ENCODE data around the gene PTTG1IP. TPM values are rescaled to one million over a fixed set of nuclear protein-coding genes. Genes with fewer than 3 reads are reported as not detected.

PTTG1IP gene
- total and polyA plus RNA-seq, 3 experiments from 2014 or later = 48.2 to 69.8 (median 50.8) TPM

DNA sequence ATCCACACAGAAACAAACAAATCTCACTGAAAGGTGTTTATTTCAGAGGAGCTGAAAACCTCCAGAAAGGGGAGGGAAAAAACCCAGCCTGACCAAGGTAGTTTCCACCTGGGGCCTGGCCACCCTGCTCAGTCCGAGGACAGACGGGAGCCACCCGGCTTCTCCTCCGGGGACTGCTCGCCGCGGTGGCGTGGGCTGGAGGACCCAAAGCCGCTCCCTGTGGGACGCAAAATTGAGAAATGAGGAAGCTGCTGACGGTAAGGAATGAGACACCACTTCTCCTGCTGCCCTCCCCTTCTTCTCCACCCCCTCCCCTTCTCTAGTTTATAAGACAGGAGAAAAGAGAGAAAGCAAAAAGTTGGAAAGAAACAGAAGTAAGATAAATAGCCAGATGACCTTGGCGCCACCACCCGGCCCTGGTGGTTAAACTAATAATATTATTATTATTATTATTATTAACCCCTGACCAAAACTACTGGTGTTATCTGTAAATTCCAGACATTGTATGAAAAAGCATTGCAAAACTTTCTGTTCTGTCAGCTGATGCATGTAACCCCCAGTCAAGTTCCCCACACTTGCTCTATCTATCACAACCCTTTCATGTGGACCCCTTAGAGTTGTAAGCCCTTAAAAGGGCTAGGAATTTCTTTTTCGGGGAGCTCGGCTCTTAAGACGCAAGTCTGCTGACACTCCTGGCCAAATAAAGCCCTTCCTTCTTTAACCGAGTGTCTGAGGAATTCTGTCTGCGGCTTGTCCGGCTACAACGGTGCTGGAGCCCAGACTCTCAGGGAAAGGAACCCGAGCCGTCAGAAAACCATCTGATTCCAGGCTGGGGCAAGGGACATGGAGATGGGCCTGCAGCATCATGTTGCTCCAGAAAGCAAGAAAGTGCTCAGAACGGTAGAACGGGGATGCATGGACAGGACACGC, 34.7 kb upstream of the PTTG1IP start:
- DNase-seq = no peak
- Mint-ChIP-seq H3K4me3 (no peak overlapping the region), H3K9me3 (no peaks in the 10 kb centered on the region), H3K4me1 (peaks cover 39 to 58% (median 46%) of the 10 kb centered on the region in 3 donors), H3K27me3 (no peaks in the 10 kb centered on the region), H3K27ac (peak overlapping the region in 7 of 8 donors; percentile 11 to 77 (median 72)), H3K36me3 (peaks cover 10 to 57% (median 16%) of the 10 kb centered on the region in 3 donors)
- peaks cover 68% of the 10 kb centered on the region for H3K4me1 ChIP-seq (ENCODE audit: insufficient read depth, low read length)
- no peaks in the 10 kb centered on the region for H3K27me3 ChIP-seq (ENCODE audit: insufficient read depth, low read length, poor library complexity, severe bottlenecking)
- ChIA-PET CTCF (interaction anchor here (0.9 to 2.0 kb wide), 3 partner anchors 11 to 24 kb away, joined by 4 to 6 read pairs (median 6); no protein-coding TSS in a partner anchor), POLR2A (interaction anchor here (0.9 kb wide), 2 partner anchors 11 to 34 kb away, joined by 3 to 4 read pairs; partner anchors contain the start of gene PTTG1IP)
- H3K36me3 ChIP-seq (ENCODE audit: insufficient read depth, low read length) = peaks cover 44% of the 10 kb centered on the region
- no peaks in the 10 kb centered on the region for H3K9me3 ChIP-seq (ENCODE audit: low read length)
- peak overlapping the region; percentile 18 for H3K27ac ChIP-seq (ENCODE audit: low read depth, low read length)
- no peak overlapping the region for H3K4me3 ChIP-seq (ENCODE audit: low read length)

DNA sequence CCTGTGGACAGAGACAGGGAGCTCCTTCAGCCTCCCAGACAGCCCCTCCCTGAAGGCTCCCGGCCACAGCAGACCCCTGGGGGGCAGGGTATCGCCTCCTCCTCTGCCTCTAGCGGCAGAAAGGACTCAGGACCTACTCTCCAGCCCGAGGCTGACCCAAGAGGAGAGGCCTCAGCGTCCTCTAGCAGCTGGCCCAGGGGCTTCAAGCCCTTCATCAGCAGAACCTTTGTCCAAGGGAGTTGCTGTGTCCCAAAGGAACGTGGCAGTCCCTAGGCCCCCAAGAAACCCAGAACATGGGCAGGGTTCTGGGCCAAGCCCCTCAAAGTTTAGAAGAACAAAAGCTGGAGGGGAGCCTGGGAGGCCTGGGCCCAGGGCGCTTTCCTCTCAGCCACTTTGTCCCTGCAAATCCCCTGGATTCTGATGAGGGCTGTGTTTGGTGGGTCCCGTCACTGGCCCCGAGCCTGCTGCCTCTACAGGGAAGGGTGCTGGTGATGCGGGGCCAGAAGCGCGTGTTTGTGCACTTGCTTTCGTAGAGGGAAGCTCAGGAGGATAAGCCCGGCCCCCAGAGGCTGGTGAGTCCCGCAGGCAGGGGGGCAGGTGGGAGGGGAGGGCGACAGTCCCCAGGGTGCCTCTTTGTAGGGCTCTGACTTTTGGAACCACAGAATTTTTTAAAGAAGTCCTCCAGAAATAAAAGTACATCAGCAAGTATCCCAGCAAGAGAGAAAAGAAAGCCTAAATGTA, 33.9 kb upstream of the PTTG1IP start:
- no peaks in the 10 kb centered on the region for H3K27me3 ChIP-seq (ENCODE audit: insufficient read depth, low read length, poor library complexity, severe bottlenecking)
- Mint-ChIP-seq H3K27ac (peak overlapping the region in 2 of 8 donors; percentile 23 to 46), H3K9me3 (no peaks in the 10 kb centered on the region), H3K36me3 (peaks cover 17 to 65% (median 22%) of the 10 kb centered on the region in 3 donors), H3K4me1 (peaks cover 35 to 57% (median 49%) of the 10 kb centered on the region in 3 donors), H3K27me3 (no peaks in the 10 kb centered on the region), H3K4me3 (no peak overlapping the region)
- H3K36me3 ChIP-seq (ENCODE audit: insufficient read depth, low read length) = peaks cover 52% of the 10 kb centered on the region
- ChIA-PET CTCF (interaction anchor here (0.8 to 2.0 kb wide), 4 partner anchors 11 to 25 kb away, joined by 3 to 6 read pairs (median 5); no protein-coding TSS in a partner anchor), POLR2A (interaction anchor here (0.9 kb wide), 1 partner anchor 33 kb away, joined by 4 read pairs; the partner anchor contains the start of gene PTTG1IP)
- no peak overlapping the region for H3K4me3 ChIP-seq (ENCODE audit: low read length)
- peaks cover 60% of the 10 kb centered on the region for H3K4me1 ChIP-seq (ENCODE audit: insufficient read depth, low read length)
- no peaks in the 10 kb centered on the region for H3K9me3 ChIP-seq (ENCODE audit: low read length)
- peak overlapping the region; percentile 18 for H3K27ac ChIP-seq (ENCODE audit: low read depth, low read length)
- peak in 1 of 5 donors; percentile 36 for DNase-seq

DNA sequence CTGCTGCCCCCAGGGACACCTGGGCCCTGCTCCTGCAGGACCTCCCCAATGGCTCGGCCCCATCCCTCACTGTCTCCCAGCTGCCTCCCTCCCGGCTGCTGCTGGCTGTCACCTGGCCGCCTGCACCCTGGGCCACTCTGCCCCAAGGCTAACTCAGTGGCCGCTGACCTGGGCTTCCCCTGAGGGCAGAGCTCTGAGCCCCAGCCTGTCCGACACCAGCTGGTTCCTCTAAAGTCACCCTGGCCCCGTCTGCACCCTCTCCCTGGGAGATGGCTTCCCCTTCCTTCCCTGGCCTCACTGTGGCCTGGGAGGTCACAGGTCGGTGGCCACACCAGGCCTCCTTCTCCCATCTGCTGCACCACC, 32.2 kb upstream of the PTTG1IP start:
- H3K27me3 ChIP-seq (ENCODE audit: insufficient read depth, low read length, poor library complexity, severe bottlenecking) = no peaks in the 10 kb centered on the region
- ChIA-PET CTCF (interaction anchor here (1.0 kb wide), 1 partner anchor 8 kb away, joined by 4 read pairs; no protein-coding TSS in a partner anchor), POLR2A (interaction anchor here (0.6 to 1.2 kb wide), 3 partner anchors 9 to 21 kb away, joined by 3 read pairs; no protein-coding TSS in a partner anchor)
- H3K36me3 ChIP-seq (ENCODE audit: insufficient read depth, low read length) = peaks cover 69% of the 10 kb centered on the region
- Mint-ChIP-seq H3K36me3 (peaks cover 24 to 78% (median 29%) of the 10 kb centered on the region in 3 donors), H3K4me3 (no peak overlapping the region), H3K9me3 (no peaks in the 10 kb centered on the region), H3K4me1 (peaks cover 20 to 47% (median 35%) of the 10 kb centered on the region in 3 donors), H3K27ac (peak overlapping the region in 2 of 8 donors; percentile 43 to 86), H3K27me3 (no peaks in the 10 kb centered on the region)
- peaks cover 43% of the 10 kb centered on the region for H3K4me1 ChIP-seq (ENCODE audit: insufficient read depth, low read length)
- no peak overlapping the region for H3K27ac ChIP-seq (ENCODE audit: low read depth, low read length)
- H3K9me3 ChIP-seq (ENCODE audit: low read length) = no peaks in the 10 kb centered on the region
- no peak for DNase-seq
- H3K4me3 ChIP-seq (ENCODE audit: low read length) = no peak overlapping the region

DNA sequence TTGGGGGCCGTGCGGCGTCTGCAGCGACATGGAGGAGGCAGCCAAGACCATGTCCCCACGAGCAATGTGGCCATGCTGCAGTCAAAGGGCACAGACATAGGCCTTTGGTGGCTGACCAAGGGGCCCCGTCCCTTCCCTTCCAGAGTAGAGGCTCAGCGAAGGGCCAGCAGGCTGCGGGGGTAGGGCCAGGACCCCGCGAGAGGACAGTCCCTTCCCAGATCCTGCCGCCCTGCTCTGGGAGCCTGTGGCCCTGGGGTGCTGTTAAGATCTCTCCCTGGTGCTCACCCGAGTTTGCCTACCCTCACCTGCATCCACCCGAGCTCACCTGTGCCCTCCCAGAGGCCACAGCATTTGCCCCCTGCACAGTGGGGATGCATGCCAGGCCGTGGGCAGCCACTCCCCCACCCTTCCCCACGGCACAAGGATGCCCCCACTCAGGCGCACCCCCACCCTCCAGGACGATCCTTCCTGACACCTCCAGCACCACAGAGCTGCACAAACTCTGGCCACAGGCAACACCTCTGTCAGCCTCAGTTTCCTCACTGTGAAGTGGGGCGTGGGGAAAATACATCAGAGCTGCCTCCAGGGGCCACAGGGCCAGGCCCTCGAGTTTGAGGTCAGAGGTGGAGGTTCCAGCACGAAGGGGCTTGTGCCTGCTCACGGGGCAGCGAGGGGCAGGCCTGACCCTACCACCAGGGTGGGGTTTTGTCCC, 31.7 kb upstream of the PTTG1IP start:
- Histone ChIP-seq H3K27me3 (ENCODE audit: insufficient read depth, low read length, poor library complexity, severe bottlenecking) (no peaks in the 10 kb centered on the region), H3K36me3 (ENCODE audit: insufficient read depth, low read length) (peaks cover 74% of the 10 kb centered on the region), H3K4me1 (ENCODE audit: insufficient read depth, low read length) (peaks cover 37% of the 10 kb centered on the region), H3K4me3 (ENCODE audit: low read length) (no peak overlapping the region), H3K9me3 (ENCODE audit: low read length) (no peaks in the 10 kb centered on the region), H3K27ac (ENCODE audit: low read depth, low read length) (no peak overlapping the region)
- Mint-ChIP-seq H3K36me3 (peaks cover 24 to 84% (median 29%) of the 10 kb centered on the region in 3 donors), H3K27ac (peak overlapping the region in 3 of 8 donors; percentile 41 to 66 (median 60)), H3K4me3 (no peak overlapping the region), H3K9me3 (no peaks in the 10 kb centered on the region), H3K4me1 (peaks cover 20 to 43% (median 35%) of the 10 kb centered on the region in 3 donors), H3K27me3 (no peaks in the 10 kb centered on the region)
- POLR2A ChIA-PET = interaction anchor here (0.6 to 1.2 kb wide), 2 partner anchors 10 to 22 kb away, joined by 3 read pairs; no protein-coding TSS in a partner anchor
- no peak for DNase-seq
- CTCF ChIA-PET = interaction anchor here (1.0 kb wide), 1 partner anchor 9 kb away, joined by 4 read pairs; no protein-coding TSS in a partner anchor

DNA sequence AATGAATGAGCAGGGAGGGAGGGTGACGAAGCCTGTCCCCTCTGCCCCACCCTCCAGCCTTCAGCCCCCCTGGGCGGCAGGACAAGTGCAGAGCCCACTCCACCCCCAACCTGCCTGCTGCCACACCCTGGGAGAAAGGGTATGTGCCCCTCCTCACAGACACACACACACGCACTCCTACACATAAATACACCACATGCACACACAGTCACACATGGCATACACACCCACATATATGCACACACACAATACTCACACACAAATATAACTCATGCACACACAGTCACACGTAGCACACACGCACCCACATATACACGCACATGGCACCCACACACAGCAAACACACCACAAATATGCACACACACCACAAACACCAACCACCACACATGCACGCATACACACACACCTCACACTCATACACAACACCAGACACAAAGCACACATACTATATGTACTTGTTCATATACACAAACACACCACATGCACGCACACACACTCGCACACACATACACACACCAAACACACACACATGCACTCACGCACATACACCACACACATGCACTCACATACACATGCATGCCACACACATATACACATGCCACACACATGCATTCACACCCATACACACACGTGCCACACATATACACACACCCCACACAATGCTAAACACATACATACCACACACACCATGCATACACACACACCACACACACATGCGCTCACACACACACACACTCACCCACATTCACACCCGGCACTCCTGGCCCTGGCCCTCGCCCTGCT, 30.8 kb upstream of the PTTG1IP start:
- H3K27ac ChIP-seq (ENCODE audit: low read depth, low read length) = no peak overlapping the region
- no peak overlapping the region for H3K4me3 ChIP-seq (ENCODE audit: low read length)
- ChIA-PET POLR2A (no interaction called here), CTCF (no interaction called here)
- peaks cover 29% of the 10 kb centered on the region for H3K4me1 ChIP-seq (ENCODE audit: insufficient read depth, low read length)
- H3K36me3 Mint-ChIP-seq = peaks cover 22 to 82% (median 27%) of the 10 kb centered on the region in 3 donors
- H3K36me3 ChIP-seq (ENCODE audit: insufficient read depth, low read length) = peaks cover 79% of the 10 kb centered on the region
- no peaks in the 10 kb centered on the region for H3K9me3 Mint-ChIP-seq
- H3K4me3 Mint-ChIP-seq = peak overlapping the region in 1 of 7 donors; percentile 3
- H3K9me3 ChIP-seq (ENCODE audit: low read length) = no peaks in the 10 kb centered on the region
- peaks cover 13 to 35% (median 29%) of the 10 kb centered on the region in 3 donors for H3K4me1 Mint-ChIP-seq
- H3K27me3 ChIP-seq (ENCODE audit: insufficient read depth, low read length, poor library complexity, severe bottlenecking) = no peaks in the 10 kb centered on the region
- DNase-seq = no peak
- H3K27me3 Mint-ChIP-seq = no peaks in the 10 kb centered on the region
- H3K27ac Mint-ChIP-seq = peak overlapping the region in 5 of 8 donors; percentile 12 to 66 (median 19)

DNA sequence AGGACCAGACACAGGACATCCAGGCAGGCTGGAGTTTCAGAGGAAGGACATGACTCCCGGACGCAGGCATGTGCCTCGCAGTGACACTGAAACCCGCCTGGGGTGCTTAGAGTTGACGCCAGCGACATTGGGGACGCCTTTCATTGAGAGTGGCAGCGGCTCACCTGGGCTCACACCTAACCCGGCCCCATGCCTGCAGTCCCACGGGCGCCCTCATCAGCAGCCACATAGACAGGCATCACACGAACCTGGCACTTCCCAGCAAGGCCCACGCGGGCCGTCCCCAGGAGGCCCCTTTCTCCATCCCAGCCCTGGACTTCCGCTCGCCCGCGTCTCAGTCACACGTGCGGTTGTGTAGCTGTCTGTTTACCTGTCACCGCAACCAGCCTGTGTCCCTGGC, 30.2 kb upstream of the PTTG1IP start:
- peaks cover 22% of the 10 kb centered on the region for H3K4me1 ChIP-seq (ENCODE audit: insufficient read depth, low read length)
- Mint-ChIP-seq H3K4me1 (peaks cover 10 to 29% (median 24%) of the 10 kb centered on the region in 3 donors), H3K4me3 (no peak overlapping the region), H3K9me3 (no peaks in the 10 kb centered on the region), H3K36me3 (peaks cover 21 to 81% (median 24%) of the 10 kb centered on the region in 3 donors), H3K27ac (peak overlapping the region in 1 of 8 donors; percentile 19), H3K27me3 (no peaks in the 10 kb centered on the region)
- no peaks in the 10 kb centered on the region for H3K27me3 ChIP-seq (ENCODE audit: insufficient read depth, low read length, poor library complexity, severe bottlenecking)
- ChIA-PET POLR2A (no interaction called here), CTCF (no interaction called here)
- H3K27ac ChIP-seq (ENCODE audit: low read depth, low read length) = no peak overlapping the region
- H3K4me3 ChIP-seq (ENCODE audit: low read length) = no peak overlapping the region
- DNase-seq = peak in 1 of 5 donors; percentile 42
- H3K9me3 ChIP-seq (ENCODE audit: low read length) = no peaks in the 10 kb centered on the region
- H3K36me3 ChIP-seq (ENCODE audit: insufficient read depth, low read length) = peaks cover 81% of the 10 kb centered on the region

Measured in CD8-positive, alpha-beta memory T cell (primary cell).